OCI-M1 (cell line): ENCODE measurements around the gene TMEM212.
A peak's percentile ranks its signal among the peaks of the same experiment; 100 is the strongest.

Experiments used
- DNase-seq: peaks from one replicate; lab custom pipeline; 2025; lab: John Stamatoyannopoulos, UW

TMEM212 gene

GRCh38 chr3:171842864-171843518, at the start of gene TMEM212:
Gene TMEM212 (plus strand): TSS chr3:171843349. CDS start chr3:171843384, 35 bp downstream.
- peak; percentile 4 for DNase-seq

- no peak for DNase-seq
Measured at GRCh38 chr3:171796625-171797264, 46.4 kb upstream of the TMEM212 start.

- no peak for DNase-seq
Measured at GRCh38 chr3:171797265-171797679, 45.9 kb upstream of the TMEM212 start.

- peak; percentile 27 for DNase-seq
Measured at GRCh38 chr3:171797873-171798272, 45.3 kb upstream of the TMEM212 start.

- DNase-seq: no peak
Measured at GRCh38 chr3:171799501-171799900, 43.6 kb upstream of the TMEM212 start.

GRCh38 chr3:171801738-171802589, 41.2 kb upstream of the TMEM212 start:
- no peak for DNase-seq

GRCh38 chr3:171802590-171802956, 40.6 kb upstream of the TMEM212 start:
- DNase-seq: no peak

GRCh38 chr3:171803044-171803443, 40.1 kb upstream of the TMEM212 start:
- DNase-seq: peak; percentile 53

- no peak for DNase-seq
Measured at GRCh38 chr3:171804618-171805389, 38.3 kb upstream of the TMEM212 start.

GRCh38 chr3:171805687-171806086, 37.5 kb upstream of the TMEM212 start:
- DNase-seq: no peak

- peak; percentile 61 for DNase-seq
Measured at GRCh38 chr3:171806200-171807128, 36.7 kb upstream of the TMEM212 start.

- DNase-seq: no peak
Measured at GRCh38 chr3:171807129-171807675, 35.9 kb upstream of the TMEM212 start.

GRCh38 chr3:171807806-171808205, 35.3 kb upstream of the TMEM212 start:
- DNase-seq: no peak

GRCh38 chr3:171809611-171809860, 33.6 kb upstream of the TMEM212 start:
- peak; percentile 85 for DNase-seq

GRCh38 chr3:171809861-171810628, 33.1 kb upstream of the TMEM212 start, which contains the start of gene PLD1:
Gene PLD1 (minus strand): TSS chr3:171810483. CDS start chr3:171738051, 72,432 bp downstream.
- peak; percentile 66 for DNase-seq

- DNase-seq: no peak
Measured at GRCh38 chr3:171810629-171811294, 32.4 kb upstream of the TMEM212 start.

- peak; percentile 70 for DNase-seq
Measured at GRCh38 chr3:171811295-171811912, 31.7 kb upstream of the TMEM212 start.

- DNase-seq: no peak
Measured at GRCh38 chr3:171811913-171812335, 31.2 kb upstream of the TMEM212 start.

GRCh38 chr3:171812811-171813210, 30.3 kb upstream of the TMEM212 start:
- peak; percentile 28 for DNase-seq
